ENCODE data around the gene SLC38A6. TPM values are rescaled to one million over a fixed set of nuclear protein-coding genes. Genes with fewer than 3 reads are reported as not detected.

The SLC38A6 gene
- total and polyA plus RNA-seq, 9 of the 15 experiments (the other 6 are each of a cell fraction or from before 2014, with no cell fraction given): 9.8 to 40.3 (median 17.6) TPM

- TF ChIP-seq MNT (conservative IDR thresholded peaks at IDR 0.05) (0 out of 4 replicates have a peak, but pooled peaks of 1 of the 2 experiments have one; percentile 21), EP300 (IDR thresholded peaks at IDR 0.05; ENCODE audit: low read length) (peak; percentile 60), SMARCE1 (IDR thresholded peaks at IDR 0.05) (0 out of 2 replicates have a peak, but pooled peaks have one; percentile 36), MITF (IDR thresholded peaks at IDR 0.05) (peak; percentile 93), ZNF695 (CRISPR knock-in tag; IDR thresholded peaks at IDR 0.05) (no peak), EHMT2 (IDR thresholded peaks at IDR 0.05) (peak; percentile 60; the same call in 1 of the 2 replicates), GATAD2B (IDR thresholded peaks at IDR 0.05; ENCODE audit: borderline replicate concordance) (no peak), NR3C1 (CRISPR knock-in tag; IDR thresholded peaks at IDR 0.05) (no peak), PHB (CRISPR knock-in tag; IDR thresholded peaks at IDR 0.05) (no peak), TAF1 (IDR thresholded peaks at IDR 0.05; ENCODE audit: control insufficient read depth, extremely low read depth, insufficient read depth, low read length, severe bottlenecking) (no peak), RCOR1 (IDR thresholded peaks at IDR 0.05; ENCODE audit: borderline replicate concordance in 1 of 2, low read depth in 2 of 2, low read length in 2 of 2) (peak in 1 of 2 experiments; percentile 50; a peak in 1 of 4 replicates), HDAC2 (IDR thresholded peaks at IDR 0.05) (peak; percentile 40; the same call in 1 of the 2 replicates), CCNT2 (IDR thresholded peaks at IDR 0.05; ENCODE audit: borderline replicate concordance, extremely low read depth, insufficient read length, low read depth, low read length) (no peak), KHSRP (IDR thresholded peaks at IDR 0.05) (no peak), FOXK2 (conservative IDR thresholded peaks at IDR 0.05 in 1 of 2, IDR thresholded peaks at IDR 0.05 in 1 of 2; ENCODE audit: low read depth in 2 of 2) (peak in 1 of 2 experiments; percentile 32; a peak in 1 of 4 replicates), SIN3B (IDR thresholded peaks at IDR 0.05; ENCODE audit: low read depth) (no peak), ARID2 (IDR thresholded peaks at IDR 0.05) (no peak), BRD4 (IDR thresholded peaks at IDR 0.05) (no peak), RBM22 (IDR thresholded peaks at IDR 0.05; ENCODE audit: low read depth, low read length, poor library complexity, severe bottlenecking) (no peak)
These were observed 799 bp downstream of the SLC38A6 start (continued) for GRCh38 chr14:60981633-60982455.

Data from K562 (cell line).